Activated naive CD8-positive, alpha-beta T cell treated with anti-CD3 and anti-CD28 coated beads for 36 hours (primary cell): ENCODE results near the gene TRABD2A. TPM values are rescaled to one million over a fixed set of nuclear protein-coding genes. Genes with fewer than 3 reads are reported as not detected.

Source experiments
- DNase-seq: peaks from one replicate; pipeline ENCODE4 v3.0.0; 2021
- H3K27ac Mint-ChIP-seq: one replicate; pipeline ENCODE4 v1.8.0; 2022; ENCODE audit warnings: mild to moderate bottlenecking, moderate library complexity, mixed read lengths
- H3K27me3 Mint-ChIP-seq: one replicate; pipeline ENCODE4 v1.8.0; 2022; ENCODE audit warnings: mild to moderate bottlenecking, mixed read lengths
- H3K36me3 Mint-ChIP-seq: one replicate; pipeline ENCODE4 v1.8.0; 2021; ENCODE audit warnings: mild to moderate bottlenecking, mixed read lengths
- H3K4me1 Mint-ChIP-seq: one replicate; pipeline ENCODE4 v1.8.0; 2021; ENCODE audit warnings: mixed read lengths
- H3K4me3 Mint-ChIP-seq: one replicate; pipeline ENCODE4 v1.8.0; 2022; ENCODE audit warnings: mild to moderate bottlenecking, moderate library complexity, mixed read lengths
- H3K9me3 Mint-ChIP-seq: one replicate; pipeline ENCODE4 v1.8.0; 2022; ENCODE audit warnings: mixed read lengths
- total RNA-seq, 2 experiments: library from RNA; stranded (reverse); gene quantifications; one replicate each; pipeline ENCODE4 v1.2.3, GENCODE V29; 2021

TRABD2A gene
- total RNA-seq, 2 experiments from 2014 or later: 59.2 to 61.7 TPM

- DNase-seq: no peak
- Mint-ChIP-seq H3K27me3 (no peaks in the 10 kb centered on the region), H3K4me1 (peaks cover 34% of the 10 kb centered on the region), H3K9me3 (no peaks in the 10 kb centered on the region), H3K36me3 (peaks cover 15% of the 10 kb centered on the region), H3K27ac (no peak overlapping the region), H3K4me3 (no peak overlapping the region)
These were observed 68.9 kb downstream of the TRABD2A start for GRCh38 chr2:84811839-84812431.

GRCh38 chr2:84808279-84808678 lies 72.6 kb downstream of the TRABD2A start:
- Mint-ChIP-seq H3K27ac (no peak overlapping the region), H3K36me3 (peaks cover 11% of the 10 kb centered on the region), H3K9me3 (no peaks in the 10 kb centered on the region), H3K27me3 (no peaks in the 10 kb centered on the region), H3K4me1 (peaks cover 28% of the 10 kb centered on the region), H3K4me3 (no peak overlapping the region)
- DNase-seq: no peak

- Mint-ChIP-seq H3K4me3 (no peak overlapping the region), H3K4me1 (peaks cover 22% of the 10 kb centered on the region), H3K36me3 (peaks cover 11% of the 10 kb centered on the region), H3K27ac (no peak overlapping the region), H3K27me3 (no peaks in the 10 kb centered on the region), H3K9me3 (peaks cover 6% of the 10 kb centered on the region)
- no peak for DNase-seq
These were observed 73.8 kb downstream of the TRABD2A start for GRCh38 chr2:84807063-84807485.

GRCh38 chr2:84805250-84805958 lies 75.5 kb downstream of the TRABD2A start:
- no peak overlapping the region for H3K4me3 Mint-ChIP-seq
- no peaks in the 10 kb centered on the region for H3K27me3 Mint-ChIP-seq
- no peak for DNase-seq
- peaks cover 25% of the 10 kb centered on the region for H3K4me1 Mint-ChIP-seq
- no peak overlapping the region for H3K27ac Mint-ChIP-seq
- H3K9me3 Mint-ChIP-seq: peaks cover 13% of the 10 kb centered on the region
- peaks cover 15% of the 10 kb centered on the region for H3K36me3 Mint-ChIP-seq

- H3K27me3 Mint-ChIP-seq: no peaks in the 10 kb centered on the region
- H3K4me1 Mint-ChIP-seq: peaks cover 25% of the 10 kb centered on the region
- peaks cover 13% of the 10 kb centered on the region for H3K9me3 Mint-ChIP-seq
- H3K4me3 Mint-ChIP-seq: no peak overlapping the region
- no peak for DNase-seq
- peaks cover 12% of the 10 kb centered on the region for H3K36me3 Mint-ChIP-seq
- no peak overlapping the region for H3K27ac Mint-ChIP-seq
These were observed 79.1 kb downstream of the TRABD2A start for GRCh38 chr2:84801811-84802210.

GRCh38 chr2:84800194-84800805 lies 80.6 kb downstream of the TRABD2A start:
- peaks cover 12% of the 10 kb centered on the region for H3K36me3 Mint-ChIP-seq
- peaks cover 13% of the 10 kb centered on the region for H3K9me3 Mint-ChIP-seq
- no peaks in the 10 kb centered on the region for H3K27me3 Mint-ChIP-seq
- no peak for DNase-seq
- H3K4me3 Mint-ChIP-seq: no peak overlapping the region
- H3K4me1 Mint-ChIP-seq: peaks cover 18% of the 10 kb centered on the region
- no peak overlapping the region for H3K27ac Mint-ChIP-seq

GRCh38 chr2:84799772-84800171 lies 81.1 kb downstream of the TRABD2A start:
- Mint-ChIP-seq H3K4me1 (peaks cover 15% of the 10 kb centered on the region), H3K27ac (no peak overlapping the region), H3K36me3 (peaks cover 12% of the 10 kb centered on the region), H3K4me3 (no peak overlapping the region), H3K9me3 (peaks cover 13% of the 10 kb centered on the region), H3K27me3 (no peaks in the 10 kb centered on the region)
- no peak for DNase-seq

- H3K27ac Mint-ChIP-seq: no peak overlapping the region
These were observed 83.6 kb downstream of the TRABD2A start for GRCh38 chr2:84797271-84797670.

GRCh38 chr2:84796798-84797197 lies 84.1 kb downstream of the TRABD2A start:
- Mint-ChIP-seq H3K9me3 (peaks cover 8% of the 10 kb centered on the region), H3K27me3 (no peaks in the 10 kb centered on the region), H3K27ac (no peak overlapping the region), H3K4me1 (peaks cover 15% of the 10 kb centered on the region), H3K4me3 (no peak overlapping the region), H3K36me3 (peaks cover 12% of the 10 kb centered on the region)
- no peak for DNase-seq

More at GRCh38 chr2:84797271-84797670, 83.6 kb downstream of the TRABD2A start:
- Mint-ChIP-seq H3K36me3 (peaks cover 16% of the 10 kb centered on the region), H3K9me3 (peaks cover 13% of the 10 kb centered on the region), H3K4me3 (no peak overlapping the region), H3K27me3 (no peaks in the 10 kb centered on the region), H3K4me1 (peaks cover 15% of the 10 kb centered on the region)
- no peak for DNase-seq

GRCh38 chr2:84793641-84794040 lies 87.2 kb downstream of the TRABD2A start:
- Mint-ChIP-seq H3K9me3 (peaks cover 4% of the 10 kb centered on the region), H3K36me3 (peaks cover 4% of the 10 kb centered on the region), H3K27me3 (no peaks in the 10 kb centered on the region), H3K4me1 (peaks cover 5% of the 10 kb centered on the region), H3K4me3 (no peak overlapping the region), H3K27ac (no peak overlapping the region)
- DNase-seq: no peak

- Mint-ChIP-seq H3K9me3 (peaks cover 5% of the 10 kb centered on the region), H3K36me3 (peaks cover 4% of the 10 kb centered on the region), H3K4me1 (peaks cover 5% of the 10 kb centered on the region), H3K27ac (no peak overlapping the region), H3K27me3 (no peaks in the 10 kb centered on the region), H3K4me3 (no peak overlapping the region)
- no peak for DNase-seq
These were observed 87.9 kb downstream of the TRABD2A start for GRCh38 chr2:84792856-84793522.

GRCh38 chr2:84788498-84788897 lies 92.4 kb downstream of the TRABD2A start:
- H3K27ac Mint-ChIP-seq: no peak overlapping the region
- peaks cover 19% of the 10 kb centered on the region for H3K4me1 Mint-ChIP-seq
- DNase-seq: no peak
- peaks cover 15% of the 10 kb centered on the region for H3K9me3 Mint-ChIP-seq
- no peaks in the 10 kb centered on the region for H3K27me3 Mint-ChIP-seq
- peaks cover 7% of the 10 kb centered on the region for H3K36me3 Mint-ChIP-seq
- H3K4me3 Mint-ChIP-seq: no peak overlapping the region

- no peak for DNase-seq
- H3K4me3 Mint-ChIP-seq: no peak overlapping the region
- peaks cover 24% of the 10 kb centered on the region for H3K4me1 Mint-ChIP-seq
- H3K27ac Mint-ChIP-seq: no peak overlapping the region
- no peaks in the 10 kb centered on the region for H3K27me3 Mint-ChIP-seq
- peaks cover 7% of the 10 kb centered on the region for H3K36me3 Mint-ChIP-seq
- H3K9me3 Mint-ChIP-seq: peaks cover 15% of the 10 kb centered on the region
These were observed 92.9 kb downstream of the TRABD2A start for GRCh38 chr2:84788027-84788426.

- Mint-ChIP-seq H3K4me1 (peaks cover 35% of the 10 kb centered on the region), H3K9me3 (peaks cover 11% of the 10 kb centered on the region), H3K27ac (no peak overlapping the region), H3K27me3 (no peaks in the 10 kb centered on the region), H3K36me3 (peaks cover 7% of the 10 kb centered on the region), H3K4me3 (no peak overlapping the region)
- DNase-seq: no peak
These were observed 94.3 kb downstream of the TRABD2A start for GRCh38 chr2:84786601-84787000.

- Mint-ChIP-seq H3K4me3 (no peak overlapping the region), H3K36me3 (peaks cover 9% of the 10 kb centered on the region), H3K27me3 (no peaks in the 10 kb centered on the region), H3K9me3 (peaks cover 11% of the 10 kb centered on the region), H3K4me1 (peaks cover 42% of the 10 kb centered on the region), H3K27ac (no peak overlapping the region)
- no peak for DNase-seq
These were observed 94.9 kb downstream of the TRABD2A start for GRCh38 chr2:84785950-84786349.
